ENCODE measurements around the gene CASQ1. TPM values are rescaled to one million over a fixed set of nuclear protein-coding genes. Genes with fewer than 3 reads are reported as not detected.

The CASQ1 gene
- total RNA-seq, 1 experiment from 2014 or later, result not detected

DNA sequence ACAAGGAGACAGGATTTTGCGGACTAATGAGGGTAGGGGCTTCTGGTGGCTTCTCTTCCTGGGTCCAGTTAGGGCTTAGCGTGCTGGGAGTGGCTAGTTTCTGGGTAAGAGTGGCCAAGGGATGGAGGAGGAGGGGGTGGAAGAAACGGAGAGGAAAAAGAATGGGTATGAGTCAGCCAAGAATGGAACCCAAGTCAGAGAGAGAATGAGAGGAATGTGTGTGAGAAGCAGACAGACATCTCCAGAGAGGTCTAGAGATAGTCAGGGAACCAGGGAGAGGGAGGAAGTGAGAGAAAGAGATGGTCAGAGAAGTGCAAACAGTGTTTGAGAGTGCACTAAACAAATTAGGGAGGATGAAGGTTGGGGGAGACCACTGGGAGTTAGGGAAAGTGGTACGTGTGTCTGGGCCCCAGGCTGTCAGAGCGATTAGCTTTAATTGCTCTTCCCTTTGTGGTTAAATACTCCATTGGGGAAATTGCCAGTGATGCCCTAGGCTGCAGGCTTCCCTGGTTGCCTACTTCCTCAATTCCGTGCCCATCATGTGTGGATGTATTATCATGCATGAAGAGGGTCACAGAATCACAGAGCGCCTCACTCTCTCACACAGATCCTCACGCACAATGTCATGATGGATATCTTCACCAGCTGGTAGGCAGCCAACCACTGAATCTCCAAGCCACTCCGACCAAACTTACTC lies 16.2 kb downstream of the CASQ1 start:
- Mint-ChIP-seq H3K4me3 (ENCODE audit: unreplicated experiment) (peak overlapping the region; percentile 82), H3K36me3 (ENCODE audit: insufficient read depth, unreplicated experiment) (peaks cover 20% of the 10 kb centered on the region), H3K9me3 (ENCODE audit: unreplicated experiment) (no peaks in the 10 kb centered on the region), H3K27me3 (ENCODE audit: insufficient read depth, unreplicated experiment) (no peaks in the 10 kb centered on the region), H3K4me1 (ENCODE audit: insufficient read depth, unreplicated experiment) (peaks cover 25% of the 10 kb centered on the region), H3K27ac (ENCODE audit: low read depth, unreplicated experiment) (peak overlapping the region; percentile 17)
- BruUV-seq (replicated peaks), result no TSS peak
- intact Hi-C loops (cut with micrococcal nuclease), result loop anchor here (5.0 kb wide), 1 partner anchor 46 kb away; no protein-coding TSS in a partner anchor
- ChIA-PET POLR2A (interaction anchor here (0.7 to 4.7 kb wide), 14 partner anchors 9 to 113 kb away, joined by 3 to 29 read pairs (median 4); partner anchors contain the start of genes CASQ1, DCAF8, IGSF8 and PEX19), CTCF (interaction anchor here (0.6 to 11.6 kb wide), 14 partner anchors 9 to 426 kb away, joined by 3 to 124 read pairs (median 6); partner anchors contain the start of genes CASQ1 and DUSP23)
- TF ChIP-seq CTCF (IDR thresholded peaks at IDR 0.05; ENCODE audit: unreplicated experiment), result no peak
- DNase-seq (ENCODE audit: unreplicated experiment), result peak; percentile 71

- H3K27ac Mint-ChIP-seq (ENCODE audit: low read depth, unreplicated experiment), result peak overlapping the region; percentile 17
- POLR2A ChIA-PET, result interaction anchor here (0.7 to 4.7 kb wide), 8 partner anchors 11 to 113 kb away, joined by 3 to 29 read pairs (median 4); partner anchors contain the start of genes DCAF8 and IGSF8
- no peaks in the 10 kb centered on the region for H3K9me3 Mint-ChIP-seq (ENCODE audit: unreplicated experiment)
- no peak for DNase-seq (ENCODE audit: unreplicated experiment)
- CTCF ChIA-PET, result interaction anchor here (0.6 to 11.6 kb wide), 12 partner anchors 12 to 396 kb away, joined by 3 to 99 read pairs (median 4); no protein-coding TSS in a partner anchor
- H3K4me1 Mint-ChIP-seq (ENCODE audit: insufficient read depth, unreplicated experiment), result peaks cover 25% of the 10 kb centered on the region
- no TSS peak for BruUV-seq (replicated peaks)
- no peak for TF ChIP-seq CTCF (IDR thresholded peaks at IDR 0.05; ENCODE audit: unreplicated experiment)
- no peaks in the 10 kb centered on the region for H3K27me3 Mint-ChIP-seq (ENCODE audit: insufficient read depth, unreplicated experiment)
- intact Hi-C loops (cut with micrococcal nuclease), result loop anchor here (5.0 kb wide), 1 partner anchor 45 kb away; no protein-coding TSS in a partner anchor
- H3K36me3 Mint-ChIP-seq (ENCODE audit: insufficient read depth, unreplicated experiment), result peaks cover 25% of the 10 kb centered on the region
- peak overlapping the region; percentile 82 for H3K4me3 Mint-ChIP-seq (ENCODE audit: unreplicated experiment)
These were observed 16.8 kb downstream of the CASQ1 start for GRCh38 chr1:160207118-160207650.

GRCh38 chr1:160207771-160208556 lies 17.6 kb downstream of the CASQ1 start:
- Mint-ChIP-seq H3K27ac (ENCODE audit: low read depth, unreplicated experiment) (peak overlapping the region; percentile 20), H3K27me3 (ENCODE audit: insufficient read depth, unreplicated experiment) (no peaks in the 10 kb centered on the region), H3K36me3 (ENCODE audit: insufficient read depth, unreplicated experiment) (peaks cover 27% of the 10 kb centered on the region), H3K9me3 (ENCODE audit: unreplicated experiment) (no peaks in the 10 kb centered on the region), H3K4me1 (ENCODE audit: insufficient read depth, unreplicated experiment) (peaks cover 25% of the 10 kb centered on the region), H3K4me3 (ENCODE audit: unreplicated experiment) (no peak overlapping the region)
- CTCF ChIA-PET, result interaction anchor here (0.6 to 11.6 kb wide), 14 partner anchors 9 to 397 kb away, joined by 3 to 99 read pairs (median 4); no protein-coding TSS in a partner anchor
- DNase-seq (ENCODE audit: unreplicated experiment), result no peak
- BruUV-seq (replicated peaks), result no TSS peak
- no peak for TF ChIP-seq CTCF (IDR thresholded peaks at IDR 0.05; ENCODE audit: unreplicated experiment)
- POLR2A ChIA-PET, result interaction anchor here (0.8 to 4.7 kb wide), 7 partner anchors 10 to 110 kb away, joined by 3 to 29 read pairs (median 4); partner anchors contain the start of genes DCAF8 and IGSF8
- intact Hi-C loops (cut with micrococcal nuclease), result loop anchor here (5.0 kb wide), 1 partner anchor 44 kb away; no protein-coding TSS in a partner anchor

Measured in MCF 10A (cell line).